Thoracic aorta (tissue), 2 donors: ENCODE results near the gene HOXA4. TPM values are rescaled to one million over a fixed set of nuclear protein-coding genes. Genes with fewer than 3 reads are reported as not detected.

Experiments used
- ATAC-seq: fragments of 150-250 bp; one replicate; pipeline ENCODE4 v1.8.0; 2017; ENCODE audit warnings: low read depth; ENCODE audit not compliant: insufficient number of reproducible peaks, low FRiP score
- DNase-seq: peaks from one replicate; pipeline ENCODE4 v3.0.0-alpha.2; 2020; ENCODE audit warnings: low spot score
- H3K27ac ChIP-seq, 2 donors: fragments of 200-600 bp; sonication (generic); 1 replicate in 1 of 2; 2 replicates in 1 of 2; pipeline ENCODE4 v1.5.1; 2016; ENCODE audit warnings: mild to moderate bottlenecking in 2 of 2, moderate library complexity in 2 of 2
- H3K27me3 ChIP-seq: fragments of 200-600 bp; sonication (generic); replicated peaks from 2 replicates; pipeline ENCODE4 v1.6.0; 2016; ENCODE audit warnings: mild to moderate bottlenecking; ENCODE audit not compliant: insufficient read depth
- H3K36me3 ChIP-seq: fragments of 200-600 bp; sonication (generic); one replicate; pipeline ENCODE4 v1.5.1; 2016
- H3K4me1 ChIP-seq, 2 donors: fragments of 200-600 bp; sonication (generic); 1 replicate in 1 of 2; 2 replicates in 1 of 2; pipeline versions ENCODE4 v1.5.1 to v1.6.0; 2016; ENCODE audit warnings: low read depth in 2 of 2, mild to moderate bottlenecking in 1 of 2; ENCODE audit not compliant: control insufficient read depth in 1 of 2
- H3K4me3 ChIP-seq: fragments of 200-600 bp; sonication (generic); 2 replicates; pipeline ENCODE4 v1.5.1; 2016; ENCODE audit warnings: mild to moderate bottlenecking
- H3K9me3 ChIP-seq: fragments of 200-600 bp; sonication (generic); 2 replicates; pipeline ENCODE4 v1.5.1; 2016
- CTCF ChIP-seq: fragments of 200-600 bp; sonication (generic); IDR thresholded peaks from one replicate; pipeline ENCODE4 v1.5.1; 2019; ENCODE audit warnings: antibody characterized with exemption
- total RNA-seq, 2 donors: library from RNA; depleted of rRNA; stranded (reverse); fragments of >200 nt; gene quantifications; one replicate each; pipeline versions ENCODE4 v1.1.0 to v1.2.3, GENCODE V29; 2016

Gene HOXA4
- total RNA-seq, 2 donors from 2014 or later = 3.7 to 6.1 TPM

DNA sequence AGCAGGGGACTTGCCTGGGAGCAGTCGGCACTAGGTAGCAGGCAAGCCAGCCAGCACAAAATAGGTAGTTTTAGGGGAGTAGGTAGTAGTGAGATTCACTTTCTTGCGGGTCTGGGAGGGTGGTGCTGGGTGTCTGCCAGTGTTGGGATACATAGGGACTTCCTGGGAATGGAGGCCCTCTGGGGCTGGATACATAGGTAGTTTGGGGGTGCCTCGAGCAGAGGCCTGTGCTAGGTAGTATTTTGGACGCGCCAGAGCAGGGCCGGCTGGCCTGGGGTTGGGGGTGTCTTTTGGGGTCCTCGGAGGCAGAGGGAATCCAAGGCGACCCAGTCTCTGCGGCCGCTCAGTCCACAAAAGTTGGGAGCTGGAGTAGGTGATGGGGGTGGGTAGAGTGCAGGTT lies 23.8 kb upstream of the HOXA4 start:
- Histone ChIP-seq H3K27me3 (no peaks in the 10 kb centered on the region), H3K9me3 (no peaks in the 10 kb centered on the region), H3K27ac (no peak overlapping the region), H3K4me3 (no peak overlapping the region), H3K4me1 (peaks cover 10 to 35% of the 10 kb centered on the region in 2 donors), H3K36me3 (no peaks in the 10 kb centered on the region)
- ATAC-seq (no peak), DNase-seq (no peak)
- TF ChIP-seq CTCF = no peak

DNA sequence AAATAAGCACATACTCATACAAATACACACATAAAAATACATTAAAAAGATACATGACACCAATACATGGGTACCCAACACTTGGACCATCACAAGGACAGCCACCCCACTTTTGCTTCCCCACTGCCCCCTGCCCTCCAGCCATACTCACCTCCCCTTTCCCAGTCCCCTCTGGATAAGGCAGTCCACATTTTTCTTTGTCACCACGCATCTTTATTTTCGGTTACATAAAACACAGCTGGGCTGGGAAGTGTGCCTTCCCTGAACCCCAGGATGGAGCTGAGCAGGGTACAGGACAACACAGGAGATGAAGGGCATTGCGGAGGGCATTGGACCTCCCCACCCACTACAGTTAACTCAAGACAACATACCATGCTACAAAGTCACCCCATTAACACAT lies 23.0 kb upstream of the HOXA4 start:
- no peaks in the 10 kb centered on the region for H3K9me3 ChIP-seq
- no peak overlapping the region for H3K4me3 ChIP-seq
- H3K27ac ChIP-seq = no peak overlapping the region
- DNase-seq (no peak), ATAC-seq (no peak)
- TF ChIP-seq CTCF = no peak
- no peaks in the 10 kb centered on the region for H3K27me3 ChIP-seq
- peaks cover 10 to 43% of the 10 kb centered on the region in 2 donors for H3K4me1 ChIP-seq
- no peaks in the 10 kb centered on the region for H3K36me3 ChIP-seq

GRCh38 chr7:27152816-27153442 lies 22.4 kb upstream of the HOXA4 start:
- no peaks in the 10 kb centered on the region for H3K36me3 ChIP-seq
- peaks cover 10 to 48% of the 10 kb centered on the region in 2 donors for H3K4me1 ChIP-seq
- peak overlapping the region; percentile 62 to 85 for H3K27ac ChIP-seq
- no peaks in the 10 kb centered on the region for H3K9me3 ChIP-seq
- ATAC-seq (no peak), DNase-seq (no peak)
- no peaks in the 10 kb centered on the region for H3K27me3 ChIP-seq
- H3K4me3 ChIP-seq = peak overlapping the region; percentile 71
- no peak for TF ChIP-seq CTCF

- peak; percentile 5 for ATAC-seq
- no peak for DNase-seq
- H3K27ac ChIP-seq = peak within 1 kb of the TSS; percentile 62 to 85
- H3K4me1 ChIP-seq = peaks cover 14 to 52% of the 10 kb centered on the region in 2 donors
- no peak for TF ChIP-seq CTCF
- H3K4me3 ChIP-seq = peak within 1 kb of the TSS; percentile 71
- H3K9me3 ChIP-seq = no peaks in the 10 kb centered on the region
- H3K27me3 ChIP-seq = no peaks in the 10 kb centered on the region
- no peaks in the 10 kb centered on the region for H3K36me3 ChIP-seq
Measured at GRCh38 chr7:27151931-27152815, 21.6 kb upstream of the HOXA4 start, which contains the start of gene HOXA3. HOXA3 (minus strand) TSS chr7:27152583; CDS start chr7:27110640, 41,943 bp downstream.

GRCh38 chr7:27151341-27151930 lies 20.9 kb upstream of the HOXA4 start:
- Histone ChIP-seq H3K27me3 (no peaks in the 10 kb centered on the region), H3K4me1 (peaks cover 14 to 60% of the 10 kb centered on the region in 2 donors), H3K9me3 (no peaks in the 10 kb centered on the region), H3K27ac (peak overlapping the region; percentile 62 to 85), H3K36me3 (no peaks in the 10 kb centered on the region), H3K4me3 (peak overlapping the region; percentile 71)
- no peak for TF ChIP-seq CTCF
- no peak for DNase-seq
- no peak for ATAC-seq
